Stimulated activated CD4-positive, alpha-beta T cell treated with anti-CD3 and anti-CD28 coated beads, Interleukin-12 subunit alpha, Interleukin-12 subunit beta, amount 100 ng/mL, for 48 hours (primary cell): Measurements from ENCODE around the gene MRLN.
"Not testable (repeated sequence)": the region's sequence is repeated elsewhere in the genome, so short reads cannot be mapped to it uniquely, and the experiment has no call there.

Experiments
- DNase-seq, 3 donors: peaks; one replicate each; pipeline ENCODE4 v3.0.0-alpha.2; 2020; ENCODE audit warnings: low read depth in 2 of 3, low spot score in 1 of 3

Gene MRLN

GRCh38 chr10:59753267-59753666 is at the start of gene MRLN:
Gene MRLN, minus strand, starts transcription at chr10:59753455.
- DNase-seq = no peak

- DNase-seq = no peak
Measured at GRCh38 chr10:59801171-59801570, 47.9 kb upstream of the MRLN start.

GRCh38 chr10:59799421-59799820 is 46.2 kb upstream of the MRLN start:
- DNase-seq = no peak

GRCh38 chr10:59793919-59794318 is 40.7 kb upstream of the MRLN start:
- DNase-seq = no peak

- DNase-seq = no peak
Measured at GRCh38 chr10:59792812-59793211, 39.6 kb upstream of the MRLN start.

GRCh38 chr10:59791601-59792000 is 38.3 kb upstream of the MRLN start:
- no peak for DNase-seq

GRCh38 chr10:59790080-59790479 is 36.8 kb upstream of the MRLN start:
- DNase-seq = not testable (repeated sequence)

GRCh38 chr10:59788914-59789313 is 35.7 kb upstream of the MRLN start:
- not testable (repeated sequence) for DNase-seq

- DNase-seq = not testable (repeated sequence)
Measured at GRCh38 chr10:59787032-59787431, 33.8 kb upstream of the MRLN start.

GRCh38 chr10:59785476-59785875 is 32.2 kb upstream of the MRLN start:
- not testable (repeated sequence) for DNase-seq

- no peak for DNase-seq
Measured at GRCh38 chr10:59781511-59781910, 28.3 kb upstream of the MRLN start.

- no peak for DNase-seq
Measured at GRCh38 chr10:59779756-59780533, 26.7 kb upstream of the MRLN start.

- DNase-seq = no peak
Measured at GRCh38 chr10:59774451-59774850, 21.2 kb upstream of the MRLN start.

- DNase-seq = no peak
Measured at GRCh38 chr10:59773088-59773487, 19.8 kb upstream of the MRLN start.

- DNase-seq = no peak
Measured at GRCh38 chr10:59771162-59771807, 18.0 kb upstream of the MRLN start.

GRCh38 chr10:59770689-59771088 is 17.4 kb upstream of the MRLN start:
- DNase-seq = no peak

- no peak for DNase-seq
Measured at GRCh38 chr10:59762505-59762904, 9.2 kb upstream of the MRLN start.

- no peak for DNase-seq
Measured at GRCh38 chr10:59757966-59758365, 4.7 kb upstream of the MRLN start.

GRCh38 chr10:59754951-59755350 is 1.7 kb upstream of the MRLN start:
- no peak for DNase-seq

- no peak for DNase-seq
Measured at GRCh38 chr10:59752278-59752940, 846 bp downstream of the MRLN start.

GRCh38 chr10:59750155-59750945 is 2.9 kb downstream of the MRLN start:
- no peak for DNase-seq
